Nephron progenitor cell (in vitro differentiated cells): Measurements from ENCODE around the gene PTHLH.

Experiments used
- DNase-seq: peaks from one replicate; pipeline ENCODE4 v3.0.0; 2021
- H3K27ac Mint-ChIP-seq: 2 replicates; pipeline ENCODE4 v1.8.0; 2021; ENCODE audit warnings: mild to moderate bottlenecking, moderate library complexity, mixed read lengths
- H3K27me3 Mint-ChIP-seq: 2 replicates; pipeline ENCODE4 v1.8.0; 2021; ENCODE audit warnings: mild to moderate bottlenecking, low read depth, mixed read lengths; ENCODE audit not compliant: poor library complexity
- H3K36me3 Mint-ChIP-seq: 2 replicates; pipeline ENCODE4 v1.8.0; 2021; ENCODE audit warnings: low read depth, mixed read lengths
- H3K4me1 Mint-ChIP-seq: 2 replicates; pipeline ENCODE4 v1.8.0; 2021; ENCODE audit warnings: mixed read lengths
- H3K4me3 Mint-ChIP-seq: 2 replicates; pipeline ENCODE4 v1.8.0; 2021; ENCODE audit warnings: mild to moderate bottlenecking, moderate library complexity, mixed read lengths
- H3K9me3 Mint-ChIP-seq: 2 replicates; pipeline ENCODE4 v1.8.0; 2021; ENCODE audit warnings: mild to moderate bottlenecking, moderate library complexity, mixed read lengths
- TF ChIP-seq, protein P1 (sequence below): fragments of 200-600 bp; sonication (generic); IDR thresholded peaks from 2 replicates; pipeline ENCODE4 v1.5.0; 2021; ENCODE audit warnings: antibody characterized with exemption

Gene PTHLH

DNA sequence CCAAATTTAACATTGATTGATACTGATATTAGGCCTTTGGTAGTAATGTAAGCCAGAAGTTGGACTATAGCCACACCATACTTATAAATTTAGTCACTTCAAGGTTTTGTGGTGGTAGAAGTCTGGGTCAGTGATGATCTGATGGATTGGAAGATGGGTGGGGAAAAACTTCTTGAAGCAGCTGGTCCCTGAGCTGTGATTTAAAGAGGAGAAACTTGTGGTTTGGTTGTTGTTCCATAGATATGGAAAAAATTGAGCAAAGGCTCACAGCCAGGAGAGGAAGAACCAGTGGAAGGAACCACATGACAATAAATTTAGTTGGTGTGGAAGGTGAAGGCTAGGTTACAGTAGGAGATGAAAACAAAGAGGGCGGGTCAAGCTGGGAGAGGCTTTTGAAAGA is 26.1 kb downstream of the PTHLH start:
- Mint-ChIP-seq H3K36me3 (no peaks in the 10 kb centered on the region), H3K4me1 (no peaks in the 10 kb centered on the region), H3K27ac (no peak overlapping the region), H3K27me3 (peaks cover 2% of the 10 kb centered on the region), H3K9me3 (no peaks in the 10 kb centered on the region), H3K4me3 (no peak overlapping the region)
- no peak for DNase-seq
- TF ChIP-seq, protein P1, sequence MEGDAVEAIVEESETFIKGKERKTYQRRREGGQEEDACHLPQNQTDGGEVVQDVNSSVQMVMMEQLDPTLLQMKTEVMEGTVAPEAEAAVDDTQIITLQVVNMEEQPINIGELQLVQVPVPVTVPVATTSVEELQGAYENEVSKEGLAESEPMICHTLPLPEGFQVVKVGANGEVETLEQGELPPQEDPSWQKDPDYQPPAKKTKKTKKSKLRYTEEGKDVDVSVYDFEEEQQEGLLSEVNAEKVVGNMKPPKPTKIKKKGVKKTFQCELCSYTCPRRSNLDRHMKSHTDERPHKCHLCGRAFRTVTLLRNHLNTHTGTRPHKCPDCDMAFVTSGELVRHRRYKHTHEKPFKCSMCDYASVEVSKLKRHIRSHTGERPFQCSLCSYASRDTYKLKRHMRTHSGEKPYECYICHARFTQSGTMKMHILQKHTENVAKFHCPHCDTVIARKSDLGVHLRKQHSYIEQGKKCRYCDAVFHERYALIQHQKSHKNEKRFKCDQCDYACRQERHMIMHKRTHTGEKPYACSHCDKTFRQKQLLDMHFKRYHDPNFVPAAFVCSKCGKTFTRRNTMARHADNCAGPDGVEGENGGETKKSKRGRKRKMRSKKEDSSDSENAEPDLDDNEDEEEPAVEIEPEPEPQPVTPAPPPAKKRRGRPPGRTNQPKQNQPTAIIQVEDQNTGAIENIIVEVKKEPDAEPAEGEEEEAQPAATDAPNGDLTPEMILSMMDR, result no peak

DNA sequence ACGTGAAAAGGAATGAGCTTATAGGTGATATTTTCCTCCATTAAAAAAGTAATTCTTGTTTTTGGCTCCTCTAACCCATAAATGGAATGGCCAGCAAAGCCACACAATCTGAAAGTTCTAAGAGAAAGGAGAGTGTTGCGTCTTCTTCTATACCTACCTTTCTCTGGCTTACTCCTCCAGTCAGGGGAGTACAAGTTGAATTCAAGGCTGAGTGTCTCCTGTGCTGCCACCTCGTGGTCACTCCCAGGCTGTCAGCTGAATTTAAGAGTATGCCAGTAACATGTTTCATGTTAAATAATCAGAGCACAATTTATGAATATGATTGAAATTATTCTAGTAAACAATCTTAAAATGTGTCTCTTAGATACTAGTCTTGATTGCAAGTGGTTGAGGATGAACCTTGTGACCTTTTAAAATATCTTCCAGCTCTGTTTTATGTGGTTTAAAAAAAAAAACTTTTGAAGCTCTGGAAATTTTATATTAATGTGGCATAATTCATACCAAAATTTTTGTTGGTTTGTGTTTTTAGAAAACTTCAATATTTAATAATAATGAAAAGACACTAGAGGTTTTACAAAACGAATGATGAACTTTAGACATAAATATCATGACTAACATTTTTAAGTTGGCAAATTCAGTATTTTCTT is 31.7 kb downstream of the PTHLH start:
- H3K4me1 Mint-ChIP-seq, result no peaks in the 10 kb centered on the region
- no peak overlapping the region for H3K4me3 Mint-ChIP-seq
- peak; percentile 72 for DNase-seq
- no peaks in the 10 kb centered on the region for H3K36me3 Mint-ChIP-seq
- no peak overlapping the region for H3K27ac Mint-ChIP-seq
- H3K9me3 Mint-ChIP-seq, result no peaks in the 10 kb centered on the region
- peaks cover 4% of the 10 kb centered on the region for H3K27me3 Mint-ChIP-seq
- TF ChIP-seq, protein P1, result peak; percentile 85

DNA sequence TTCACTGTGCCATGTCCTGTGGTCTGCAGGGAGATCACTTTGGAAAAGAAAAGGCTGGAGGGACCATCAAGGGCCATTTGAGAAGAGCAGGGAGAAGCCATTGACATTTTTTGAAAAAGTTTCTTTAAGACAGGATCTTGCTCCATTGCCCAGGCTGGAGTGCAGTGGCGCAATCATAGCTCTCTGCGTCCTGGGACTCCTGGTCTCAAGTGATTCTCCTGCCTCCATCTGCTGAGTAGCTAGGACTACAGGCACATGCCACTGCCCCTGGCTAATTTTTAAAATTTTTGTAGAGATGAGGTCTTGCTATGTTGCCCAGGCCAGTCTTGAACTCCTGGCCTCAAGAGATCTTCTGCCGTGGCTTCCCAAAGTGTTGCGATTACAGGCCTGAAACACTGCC is 32.3 kb downstream of the PTHLH start:
- Mint-ChIP-seq H3K4me1 (no peaks in the 10 kb centered on the region), H3K4me3 (no peak overlapping the region), H3K27me3 (peaks cover 4% of the 10 kb centered on the region), H3K9me3 (no peaks in the 10 kb centered on the region), H3K27ac (no peak overlapping the region), H3K36me3 (no peaks in the 10 kb centered on the region)
- TF ChIP-seq, protein P1, result no peak
- no peak for DNase-seq

GRCh38 chr12:27937768-27938167 is 34.8 kb downstream of the PTHLH start:
- no peak overlapping the region for H3K4me3 Mint-ChIP-seq
- H3K27me3 Mint-ChIP-seq, result peaks cover 4% of the 10 kb centered on the region
- H3K9me3 Mint-ChIP-seq, result no peaks in the 10 kb centered on the region
- no peak for DNase-seq
- no peaks in the 10 kb centered on the region for H3K4me1 Mint-ChIP-seq
- H3K36me3 Mint-ChIP-seq, result no peaks in the 10 kb centered on the region
- TF ChIP-seq, protein P1, result no peak
- H3K27ac Mint-ChIP-seq, result no peak overlapping the region

DNA sequence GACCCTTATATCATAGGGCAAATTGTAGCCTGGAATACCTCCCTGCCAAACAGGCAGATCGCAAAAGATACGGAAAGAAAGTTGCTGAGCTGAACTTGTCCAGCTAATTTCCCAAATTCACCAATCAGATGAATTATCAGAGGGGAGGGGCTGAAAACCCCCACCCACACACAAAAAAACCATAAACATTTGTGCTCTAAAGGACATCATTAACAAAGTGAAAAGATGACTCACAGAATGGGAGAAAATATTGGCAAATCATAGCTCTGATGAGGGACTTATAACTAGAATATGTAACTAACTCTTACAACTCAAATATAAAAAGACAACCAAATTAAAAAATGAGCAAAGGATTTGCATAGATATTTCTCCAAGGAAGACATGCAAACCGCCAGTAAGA is 36.3 kb downstream of the PTHLH start:
- no peaks in the 10 kb centered on the region for H3K9me3 Mint-ChIP-seq
- peaks cover 4% of the 10 kb centered on the region for H3K27me3 Mint-ChIP-seq
- no peak overlapping the region for H3K4me3 Mint-ChIP-seq
- no peak for DNase-seq
- no peak overlapping the region for H3K27ac Mint-ChIP-seq
- TF ChIP-seq, protein P1, result no peak
- no peaks in the 10 kb centered on the region for H3K36me3 Mint-ChIP-seq
- H3K4me1 Mint-ChIP-seq, result no peaks in the 10 kb centered on the region

DNA sequence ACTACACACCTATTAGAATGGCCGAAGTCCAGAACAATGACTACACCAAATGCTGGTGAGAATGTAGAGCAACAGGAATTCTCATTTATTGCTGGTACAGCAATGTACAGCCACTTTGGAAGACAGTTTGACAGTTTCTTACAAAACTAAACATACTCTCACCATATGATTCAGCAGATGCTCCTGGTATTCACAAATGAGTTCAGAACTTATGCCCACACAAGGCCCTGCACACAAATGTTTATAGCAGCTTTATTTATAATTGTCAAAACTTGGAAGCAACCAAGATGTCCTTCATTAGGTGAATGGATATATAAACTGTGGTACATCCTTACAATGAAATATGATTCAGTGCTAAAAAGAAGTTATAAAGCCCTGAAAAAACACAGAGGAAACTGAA is 38.3 kb downstream of the PTHLH start:
- Mint-ChIP-seq H3K4me3 (no peak overlapping the region), H3K27ac (no peak overlapping the region), H3K9me3 (no peaks in the 10 kb centered on the region), H3K36me3 (no peaks in the 10 kb centered on the region), H3K27me3 (peaks cover 4% of the 10 kb centered on the region), H3K4me1 (no peaks in the 10 kb centered on the region)
- TF ChIP-seq, protein P1, result no peak
- DNase-seq, result no peak
